ENCODE measurements around the gene SPACDR.

GRCh38 chr7:100413346-100413745 is 50.7 kb downstream of the SPACDR start:
- TF ChIP-seq ZBTB40 (IDR thresholded peaks at IDR 0.05) (no peak), ZBTB40 (CRISPR knock-in tag; IDR thresholded peaks at IDR 0.05) (no peak), CTCF (IDR thresholded peaks at IDR 0.05 in 2 of 3, conservative IDR thresholded peaks at IDR 0.05 in 1 of 3; ENCODE audit: insufficient read depth in 2 of 3, low read depth in 1 of 3, low read length in 3 of 3) (no peak), ZNF609 (CRISPR knock-in tag; IDR thresholded peaks at IDR 0.05; ENCODE audit: borderline replicate concordance) (no peak), ZNF197 (CRISPR knock-in tag; IDR thresholded peaks at IDR 0.05; ENCODE audit: low read depth) (no peak), RFX5 (IDR thresholded peaks at IDR 0.05; ENCODE audit: low read depth, low read length) (no peak)

Measured in K562 (cell line).